Renal cortical epithelial cell (primary cell): ENCODE measurements around the gene PON3. TPM values are rescaled to one million over a fixed set of nuclear protein-coding genes. Genes with fewer than 3 reads are reported as not detected.

ENCODE experiments used
- total RNA-seq: library from RNA; depleted of rRNA; stranded (reverse); fragments of >200 nt; gene quantifications from 2 replicates; pipeline ENCODE4 v1.2.3, GENCODE V29; 2014

Gene PON3
- total RNA-seq, 1 donor from 2014 or later, result 0.05 TPM

Other genes starting within 250 kb of the PON3 start
- not detected in 2 replicates for gene PON1, start 71.8 kb downstream of the PON3 start, total RNA-seq
- 172 and 250 TPM in 2 replicates for gene PON2, start 38.7 kb upstream of the PON3 start, total RNA-seq
- not detected in 2 replicates for gene ASB4, start 89.6 kb upstream of the PON3 start, total RNA-seq
- gene PDK4, start 200.1 kb upstream of the PON3 start, total RNA-seq, result 1.9 and 5.8 TPM in 2 replicates